Gastrocnemius medialis (tissue), 4 donors: ENCODE measurements around the gene PLEKHN1. TPM values are rescaled to one million over a fixed set of nuclear protein-coding genes. Genes with fewer than 3 reads are reported as not detected.

ENCODE experiments used
- ATAC-seq, 2 donors: fragments of 150-250 bp; one replicate each; pipeline ENCODE4 v1.9.1; 2016
- DNase-seq, 2 donors: peaks; one replicate each; pipeline ENCODE4 v3.0.0-alpha.2; 2019
- H3K27ac ChIP-seq, 4 donors: fragments of 200-600 bp; sonication (generic); 1 replicate in 1 of 4; 2 replicates in 3 of 4; pipeline ENCODE4 v1.5.1; 2016 to 2018; ENCODE audit warnings: mild to moderate bottlenecking in 2 of 4, moderate library complexity in 1 of 4
- H3K27me3 ChIP-seq, 3 donors: fragments of 200-600 bp; sonication (generic) in 2 of 3; 1 replicate in 1 of 3; 2 replicates in 2 of 3; pipeline versions ENCODE4 v1.5.1 to v1.6.0; 2016 to 2019; ENCODE audit warnings: mild to moderate bottlenecking in 1 of 3, moderate library complexity in 1 of 3
- H3K36me3 ChIP-seq, 2 donors: fragments of 200-600 bp; sonication (generic) in 1 of 2; one replicate each; pipeline ENCODE4 v1.5.1; 2017 to 2018
- H3K4me1 ChIP-seq, 2 donors: fragments of 200-600 bp; sonication (generic) in 1 of 2; one replicate each; pipeline ENCODE4 v1.5.1; 2016 to 2017; ENCODE audit warnings: mild to moderate bottlenecking in 2 of 2
- H3K4me3 ChIP-seq, 4 donors: fragments of 200-600 bp; sonication (generic) in 3 of 4; 1 replicate in 1 of 4; 2 replicates in 3 of 4; pipeline ENCODE4 v1.5.1; 2016 to 2019; ENCODE audit warnings: mild to moderate bottlenecking in 2 of 4
- H3K9me3 ChIP-seq, 3 donors: fragments of 200-600 bp; sonication (generic) in 2 of 3; 1 replicate in 1 of 3; 2 replicates in 2 of 3; pipeline ENCODE4 v1.5.1; 2016 to 2019
- POLR2A ChIP-seq, 2 donors: fragments of 450-650 bp; IDR thresholded peaks; one replicate each; pipeline ENCODE4 v1.6.1; 2017; ENCODE audit warnings: antibody characterized with exemption in 2 of 2, mild to moderate bottlenecking in 2 of 2, moderate library complexity in 2 of 2
- in situ Hi-C, 4 donors: fragments of 200-750 bp; cut with MboI; loops; one replicate each; pipeline versions ENCODE4 v1.15.0 to v1.8.0; 2017; ENCODE audit warnings: low sequenced_read_pairs in 4 of 4
- intact Hi-C: fragments of 100-400 bp; cut with DNase I; formaldehyde crosslinking; loops from one replicate; pipeline ENCODE4 v1.15.1; 2023; ENCODE audit warnings: low total_unique reads
- total RNA-seq, 4 donors: library from RNA; depleted of rRNA; stranded (reverse); fragments of >200 nt; gene quantifications; one replicate each; pipeline versions ENCODE4 v1.1.0 to v1.2.3, GENCODE V29; 2016
- TF ChIP-seq, protein P1 (sequence below), 5 experiments: fragments of 450-650 bp in 3 of 5; fragments of 200-600 bp in 2 of 5; sonication (generic) in 2 of 5; IDR thresholded peaks in 4 of 5; conservative IDR thresholded peaks in 1 of 5; 1 replicate in 4 of 5; 2 replicates in 1 of 5; pipeline ENCODE4 v1.5.1; 2016 to 2019; ENCODE audit warnings: antibody characterized with exemption in 5 of 5, mild to moderate bottlenecking in 3 of 5, moderate library complexity in 3 of 5

The PLEKHN1 gene
- total RNA-seq, 4 donors from 2014 or later = 0.23 TPM; not detected in 3

DNA sequence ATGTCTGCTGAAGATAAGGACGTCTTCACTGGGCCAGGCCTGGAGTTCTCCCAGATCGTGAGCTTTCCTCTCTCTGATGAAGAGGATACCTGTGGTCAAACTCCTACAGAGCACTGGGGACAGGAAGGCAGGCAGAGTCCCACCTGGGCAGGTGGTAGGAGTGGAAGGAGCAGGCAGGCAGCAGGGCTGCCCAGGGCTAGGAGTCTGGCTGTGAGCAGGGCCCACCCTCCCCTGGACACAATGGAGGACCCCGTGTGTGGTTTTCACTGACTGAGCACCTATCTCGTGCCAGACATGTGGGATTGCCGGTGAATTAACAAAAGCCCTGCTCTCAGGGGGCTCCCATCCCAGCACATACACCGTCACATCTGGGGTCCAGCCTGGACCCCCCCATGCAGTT is 47.4 kb upstream of the PLEKHN1 start:
- H3K9me3 ChIP-seq = no peaks in the 10 kb centered on the region
- TF ChIP-seq POLR2A (IDR thresholded peaks at IDR 0.05) = no peak
- TF ChIP-seq, protein P1, sequence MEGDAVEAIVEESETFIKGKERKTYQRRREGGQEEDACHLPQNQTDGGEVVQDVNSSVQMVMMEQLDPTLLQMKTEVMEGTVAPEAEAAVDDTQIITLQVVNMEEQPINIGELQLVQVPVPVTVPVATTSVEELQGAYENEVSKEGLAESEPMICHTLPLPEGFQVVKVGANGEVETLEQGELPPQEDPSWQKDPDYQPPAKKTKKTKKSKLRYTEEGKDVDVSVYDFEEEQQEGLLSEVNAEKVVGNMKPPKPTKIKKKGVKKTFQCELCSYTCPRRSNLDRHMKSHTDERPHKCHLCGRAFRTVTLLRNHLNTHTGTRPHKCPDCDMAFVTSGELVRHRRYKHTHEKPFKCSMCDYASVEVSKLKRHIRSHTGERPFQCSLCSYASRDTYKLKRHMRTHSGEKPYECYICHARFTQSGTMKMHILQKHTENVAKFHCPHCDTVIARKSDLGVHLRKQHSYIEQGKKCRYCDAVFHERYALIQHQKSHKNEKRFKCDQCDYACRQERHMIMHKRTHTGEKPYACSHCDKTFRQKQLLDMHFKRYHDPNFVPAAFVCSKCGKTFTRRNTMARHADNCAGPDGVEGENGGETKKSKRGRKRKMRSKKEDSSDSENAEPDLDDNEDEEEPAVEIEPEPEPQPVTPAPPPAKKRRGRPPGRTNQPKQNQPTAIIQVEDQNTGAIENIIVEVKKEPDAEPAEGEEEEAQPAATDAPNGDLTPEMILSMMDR (IDR thresholded peaks at IDR 0.05 in 4 of 5, conservative IDR thresholded peaks at IDR 0.05 in 1 of 5) = no peak
- DNase-seq = no peak
- in situ Hi-C loops (no loop called here), intact Hi-C loops (no loop called here)
- no peak overlapping the region for H3K27ac ChIP-seq
- H3K4me1 ChIP-seq = peaks cover 11 to 18% of the 10 kb centered on the region in 2 donors
- ATAC-seq = no peak
- no peak overlapping the region for H3K4me3 ChIP-seq
- no peaks in the 10 kb centered on the region for H3K36me3 ChIP-seq
- peaks cover 0 to 49% (median 12%) of the 10 kb centered on the region in 3 donors for H3K27me3 ChIP-seq

DNA sequence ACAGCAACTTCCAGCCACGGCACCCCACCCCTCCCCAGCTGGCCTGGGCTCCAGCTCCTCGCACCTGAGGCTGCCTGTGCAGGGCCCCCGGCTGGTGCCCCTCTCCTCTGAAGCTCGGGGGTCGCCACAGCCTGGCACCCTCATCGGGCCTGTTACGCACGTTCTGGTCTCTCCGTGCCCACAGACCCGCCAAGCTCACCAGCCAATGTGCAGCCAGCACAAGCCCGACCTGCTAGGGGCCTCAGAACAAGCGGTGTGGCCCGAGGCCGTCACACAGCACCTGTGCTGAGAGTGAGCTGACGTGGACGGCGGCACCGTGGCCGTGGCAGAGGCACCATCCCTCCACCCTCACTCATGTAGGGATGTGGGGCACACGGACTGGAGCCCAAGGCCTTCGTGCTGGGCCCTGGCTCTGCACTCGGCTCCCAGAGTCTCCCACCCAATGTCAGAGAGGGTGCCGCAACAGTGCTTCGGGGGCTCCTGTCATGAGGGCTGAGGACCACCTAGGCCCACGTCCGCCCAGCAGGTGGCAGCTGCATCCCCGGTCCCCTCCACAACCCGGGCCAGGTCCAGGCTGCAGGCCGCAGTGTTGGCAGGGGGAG is 46.9 kb upstream of the PLEKHN1 start:
- DNase-seq (no peak), ATAC-seq (no peak)
- no peaks in the 10 kb centered on the region for H3K9me3 ChIP-seq
- H3K4me1 ChIP-seq = peaks cover 11 to 18% of the 10 kb centered on the region in 2 donors
- in situ Hi-C loops = no loop called here
- peaks cover 0 to 47% (median 12%) of the 10 kb centered on the region in 3 donors for H3K27me3 ChIP-seq
- no peaks in the 10 kb centered on the region for H3K36me3 ChIP-seq
- intact Hi-C loops = no loop called here
- H3K27ac ChIP-seq = no peak overlapping the region
- TF ChIP-seq, protein P1 (IDR thresholded peaks at IDR 0.05 in 4 of 5, conservative IDR thresholded peaks at IDR 0.05 in 1 of 5) = no peak
- TF ChIP-seq POLR2A (IDR thresholded peaks at IDR 0.05) = no peak
- H3K4me3 ChIP-seq = no peak overlapping the region

DNA sequence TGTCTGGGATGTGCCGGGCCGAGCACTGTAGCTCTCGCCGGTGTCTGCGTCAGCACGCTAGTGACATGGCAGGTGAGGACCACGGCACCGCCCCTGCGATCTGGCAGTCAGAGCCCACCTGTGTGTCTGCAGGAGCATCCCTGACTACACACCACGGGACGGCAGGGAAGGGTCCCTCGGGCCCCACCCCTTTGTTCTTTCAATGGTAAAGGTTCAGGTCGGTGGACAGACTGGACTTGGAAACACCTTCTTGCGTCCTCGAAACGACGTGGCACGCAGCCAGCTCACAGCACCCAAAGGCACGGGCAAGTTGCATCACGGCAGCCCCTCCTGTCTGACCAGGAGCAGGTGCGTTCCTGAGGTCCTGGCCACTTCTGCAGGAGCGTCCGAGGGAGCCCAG is 46.3 kb upstream of the PLEKHN1 start:
- DNase-seq = no peak
- intact Hi-C loops = loop anchor here (2.0 to 5.0 kb wide), 2 partner anchors 82 to 187 kb away; partner anchors contain the start of gene HES4

DNA sequence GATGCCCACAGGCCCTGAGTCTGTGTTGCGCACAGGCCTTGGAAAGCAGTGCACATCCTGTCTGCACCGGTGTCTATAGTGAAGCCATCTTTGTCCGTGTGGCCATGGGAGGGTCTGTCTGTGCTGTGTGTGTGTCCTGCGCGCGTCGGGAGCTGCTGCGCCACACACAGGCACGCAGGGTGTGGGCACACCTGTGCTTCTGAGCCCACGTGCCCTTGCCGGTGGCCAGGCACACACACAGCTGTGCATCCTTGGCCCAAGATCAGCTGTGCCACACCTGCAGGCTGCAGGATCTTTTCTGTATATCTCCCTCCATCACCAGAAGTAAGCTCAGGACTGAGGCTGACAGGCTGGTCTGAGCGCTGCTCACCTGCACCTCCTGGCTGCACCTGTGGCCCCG is 45.8 kb upstream of the PLEKHN1 start:
- H3K36me3 ChIP-seq = no peaks in the 10 kb centered on the region
- ATAC-seq (no peak), DNase-seq (no peak)
- H3K4me3 ChIP-seq = no peak overlapping the region
- intact Hi-C loops (loop anchor here (2.0 to 5.0 kb wide), 2 partner anchors 82 to 186 kb away; partner anchors contain the start of gene HES4), in situ Hi-C loops (no loop called here)
- peaks cover 15 to 27% of the 10 kb centered on the region in 2 donors for H3K4me1 ChIP-seq
- no peak overlapping the region for H3K27ac ChIP-seq
- TF ChIP-seq, protein P1 (IDR thresholded peaks at IDR 0.05 in 4 of 5, conservative IDR thresholded peaks at IDR 0.05 in 1 of 5) = no peak
- TF ChIP-seq POLR2A (IDR thresholded peaks at IDR 0.05) = no peak
- peaks cover 9 to 52% (median 21%) of the 10 kb centered on the region in 3 donors for H3K27me3 ChIP-seq
- H3K9me3 ChIP-seq = no peaks in the 10 kb centered on the region

More for the DNA sequence above, 46.3 kb upstream of the PLEKHN1 start:
- no peak overlapping the region for H3K27ac ChIP-seq
- H3K4me1 ChIP-seq = peaks cover 14 to 23% of the 10 kb centered on the region in 2 donors
- peaks cover 5 to 49% (median 17%) of the 10 kb centered on the region in 3 donors for H3K27me3 ChIP-seq
- no peaks in the 10 kb centered on the region for H3K9me3 ChIP-seq
- no peak for ATAC-seq
- no peak for TF ChIP-seq POLR2A (IDR thresholded peaks at IDR 0.05)
- TF ChIP-seq, protein P1 (IDR thresholded peaks at IDR 0.05 in 4 of 5, conservative IDR thresholded peaks at IDR 0.05 in 1 of 5) = no peak
- in situ Hi-C loops = no loop called here
- no peaks in the 10 kb centered on the region for H3K36me3 ChIP-seq
- no peak overlapping the region for H3K4me3 ChIP-seq
